ENCODE results near the gene RARB.

Gene RARB

GRCh38 chr3:25427942-25428788 lies at the start of gene RARB:
TSS of gene RARB (plus strand) at chr3:25428263. CDS start at chr3:25428732, 469 bp downstream.
- no peak for DNase-seq

- DNase-seq = no peak
Observed at GRCh38 chr3:25378786-25379311, 49.2 kb upstream of the RARB start.

GRCh38 chr3:25380222-25380739 lies 47.8 kb upstream of the RARB start:
- no peak for DNase-seq

- DNase-seq = no peak
Observed at GRCh38 chr3:25381083-25381482, 47.0 kb upstream of the RARB start.

- no peak for DNase-seq
Observed at GRCh38 chr3:25384471-25384870, 43.6 kb upstream of the RARB start.

- DNase-seq = no peak
Observed at GRCh38 chr3:25385807-25386460, 42.1 kb upstream of the RARB start.

DNA sequence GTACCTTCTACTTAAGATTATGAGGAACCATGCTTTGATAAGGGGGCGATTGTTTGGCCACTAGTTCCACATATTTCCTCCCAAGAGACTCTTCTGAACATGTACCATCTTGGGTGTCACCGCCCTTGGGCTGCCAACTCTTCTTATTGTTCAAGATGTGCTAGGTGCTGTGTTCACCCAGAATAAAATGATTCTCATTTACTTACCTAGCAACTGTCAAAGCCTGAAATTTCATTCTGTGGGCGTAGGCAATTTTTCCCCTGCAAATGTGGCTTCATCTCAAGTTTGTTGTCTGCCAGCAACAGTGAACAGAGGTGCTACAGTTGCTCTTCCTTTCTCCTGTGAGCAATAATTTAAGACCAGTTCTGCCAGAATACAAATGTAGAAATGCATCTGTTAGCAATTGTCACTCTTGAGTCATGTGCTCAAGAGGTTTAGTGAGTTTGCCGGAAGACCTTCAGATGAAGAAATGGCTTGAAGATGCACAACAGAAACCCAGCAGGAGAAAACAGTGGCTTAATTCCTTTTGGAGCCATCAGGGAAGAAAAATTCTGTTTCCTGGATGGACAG lies 41.3 kb upstream of the RARB start:
- DNase-seq = no peak

GRCh38 chr3:25390605-25391004 lies 37.5 kb upstream of the RARB start:
- no peak for DNase-seq

- no peak for DNase-seq
Observed at GRCh38 chr3:25396251-25396650, 31.8 kb upstream of the RARB start.

- no peak for DNase-seq
Observed at GRCh38 chr3:25396686-25397085, 31.4 kb upstream of the RARB start.

DNA sequence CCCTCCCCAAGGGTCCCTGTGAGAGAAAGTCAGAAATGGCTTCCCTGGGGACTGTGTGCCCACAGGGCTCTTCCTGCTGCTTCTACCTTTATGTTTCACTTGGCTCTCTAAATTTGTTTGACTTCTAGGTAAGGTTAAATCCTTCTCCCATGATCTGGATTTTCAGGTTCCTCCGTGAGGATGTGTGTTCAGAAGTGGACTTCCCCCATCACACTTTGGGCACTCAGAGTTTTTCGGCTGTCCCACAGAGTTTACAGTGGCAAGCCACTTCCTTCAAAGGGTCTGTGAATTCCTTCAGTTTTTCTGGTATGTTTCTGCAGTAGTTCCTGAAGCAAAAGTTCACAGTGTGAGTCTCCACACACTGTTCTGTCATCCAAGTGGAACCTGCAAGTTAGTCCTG lies 30.9 kb upstream of the RARB start:
- DNase-seq = no peak

DNA sequence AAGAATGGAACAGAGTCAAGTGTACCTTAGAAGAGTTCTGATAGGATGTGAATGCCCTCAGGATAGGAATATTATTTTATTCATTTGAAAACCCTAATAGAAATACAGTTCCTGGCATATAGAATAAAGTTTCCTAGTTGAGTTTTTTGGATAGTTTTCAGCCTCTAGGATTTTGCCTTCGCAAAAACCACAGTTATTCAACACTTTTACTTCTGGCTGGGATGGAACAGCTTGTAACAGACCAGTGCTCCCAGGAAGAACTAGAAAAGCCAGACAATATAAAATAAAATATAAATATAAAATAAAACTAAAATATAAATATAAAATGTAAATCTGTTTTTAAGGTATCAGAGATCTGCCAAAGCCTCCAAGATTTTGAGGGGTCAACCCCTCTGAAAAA lies 27.5 kb upstream of the RARB start:
- no peak for DNase-seq

GRCh38 chr3:25403968-25404367 lies 24.1 kb upstream of the RARB start:
- no peak for DNase-seq

DNA sequence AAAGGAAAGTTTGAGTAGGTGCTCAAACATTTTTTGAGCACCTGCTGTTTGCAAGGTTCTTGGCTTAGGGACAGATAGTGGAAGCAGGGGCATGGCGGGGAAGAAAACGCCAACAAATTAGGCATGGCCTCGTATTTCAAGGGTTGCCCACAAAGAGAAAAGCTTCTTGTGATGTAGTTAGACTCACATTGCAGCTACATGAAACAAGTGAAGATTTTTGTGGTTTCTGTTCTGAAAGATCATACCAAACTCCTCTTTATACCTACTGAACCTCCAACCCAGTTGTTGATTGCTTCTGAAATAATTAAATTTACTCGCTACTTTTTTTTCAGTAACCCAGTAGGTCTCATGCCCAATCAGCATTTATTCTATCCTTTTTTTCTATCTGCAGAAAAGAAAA lies 23.5 kb upstream of the RARB start:
- DNase-seq = no peak

DNA sequence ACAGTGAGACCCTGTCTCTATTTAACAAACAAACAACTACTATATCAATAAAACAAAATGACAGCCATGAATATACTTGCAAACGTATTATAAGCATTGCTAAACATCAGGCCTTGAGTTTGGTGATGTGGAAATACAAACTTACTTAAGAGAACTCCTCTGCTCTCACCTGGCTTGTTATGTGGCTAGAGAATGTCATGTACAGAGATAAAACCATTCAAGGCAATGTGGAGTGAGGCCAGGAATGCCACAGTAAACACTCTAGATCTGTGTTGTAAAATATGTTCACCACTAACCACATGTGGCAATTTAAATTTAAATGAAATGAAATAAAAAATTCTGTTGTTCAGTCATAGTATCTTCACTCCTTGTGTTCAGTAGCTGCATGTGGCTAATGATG lies 22.7 kb upstream of the RARB start:
- no peak for DNase-seq

GRCh38 chr3:25410703-25411102 lies 17.4 kb upstream of the RARB start:
- no peak for DNase-seq

GRCh38 chr3:25412269-25412668 lies 15.8 kb upstream of the RARB start:
- DNase-seq = no peak

GRCh38 chr3:25416176-25416575 lies 11.9 kb upstream of the RARB start:
- DNase-seq = no peak

DNA sequence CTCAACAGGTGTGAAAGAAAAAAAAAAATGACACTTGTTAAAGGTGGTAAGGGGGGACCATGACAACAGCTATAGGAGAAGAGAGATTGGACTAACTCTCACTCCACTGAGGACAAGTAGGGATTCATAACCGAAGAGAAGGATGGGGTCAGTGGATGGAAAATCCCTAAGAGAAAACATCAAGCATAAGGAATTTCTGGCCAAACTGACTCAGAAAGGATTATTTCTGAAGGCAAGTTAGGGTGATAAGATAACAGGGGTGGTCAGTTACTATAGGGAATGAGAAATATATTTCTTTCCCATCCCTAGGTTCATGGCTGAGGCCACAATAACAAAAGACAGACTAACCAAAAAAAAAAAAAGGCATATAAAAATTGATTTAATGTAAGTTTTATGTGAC lies 9.5 kb upstream of the RARB start:
- no peak for DNase-seq

GRCh38 chr3:25419251-25419650 lies 8.8 kb upstream of the RARB start:
- no peak for DNase-seq

- DNase-seq = no peak
Observed at GRCh38 chr3:25420147-25420546, 7.9 kb upstream of the RARB start.

GRCh38 chr3:25420885-25421284 lies 7.2 kb upstream of the RARB start:
- no peak for DNase-seq

- DNase-seq = no peak
Observed at GRCh38 chr3:25421747-25422146, 6.3 kb upstream of the RARB start.
